Measurements from ENCODE around the gene FAM89A. TPM values are rescaled to one million over a fixed set of nuclear protein-coding genes. Genes with fewer than 3 reads are reported as not detected.

The FAM89A gene
- total RNA-seq, 1 experiment from 2014 or later, result 23.6 TPM

DNA sequence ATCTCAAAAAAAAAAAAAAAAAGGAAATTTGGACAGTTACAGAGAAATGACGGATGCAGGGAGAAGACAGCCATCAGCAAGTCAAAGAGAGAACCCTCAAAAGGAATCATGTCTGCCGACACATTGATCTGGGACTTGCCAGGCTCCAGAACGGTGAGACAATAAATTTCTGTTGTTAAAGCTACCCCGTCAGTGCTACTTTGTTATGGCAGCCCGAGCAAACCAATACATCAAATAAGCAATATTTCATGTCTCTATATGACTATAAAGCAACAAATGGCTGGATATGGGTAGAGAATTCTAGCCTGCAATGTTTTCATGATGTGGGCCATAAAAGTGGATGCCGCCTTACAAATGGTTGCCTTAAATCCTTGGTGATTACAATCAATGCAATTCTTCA is 23.3 kb upstream of the FAM89A start:
- H3K27me3 ChIP-seq (ENCODE audit: insufficient read depth, low read length), result no peaks in the 10 kb centered on the region
- no peak overlapping the region for H3K4me3 ChIP-seq (replicated peaks in 1 of 2; ENCODE audit: low read depth in 1 of 2, low read length in 2 of 2)
- no peaks in the 10 kb centered on the region for H3K9me3 ChIP-seq (ENCODE audit: control insufficient read depth in 1 of 2, insufficient read depth in 1 of 2, low read depth in 1 of 2, low read length in 2 of 2)
- DNase-seq (ENCODE audit: low read depth, low spot score) (no peak), ATAC-seq (no peak)
- peak overlapping the region; percentile 13; the same call in 1 of the 2 replicates for H3K4me2 ChIP-seq (ENCODE audit: low read length)
- no peak overlapping the region for H2AFZ ChIP-seq (ENCODE audit: low read depth, low read length, poor library complexity, severe bottlenecking)
- no peaks in the 10 kb centered on the region for H4K20me1 ChIP-seq (ENCODE audit: insufficient read depth)
- no peaks in the 10 kb centered on the region for H3K9me2 ChIP-seq (ENCODE audit: insufficient read depth)
- ChIA-PET POLR2A (no interaction called here), RAD21 (ENCODE audit: low non-redundant PET in 1 of 2, low total read pairs in 2 of 2, uncharacterized antibody in 2 of 2, unreplicated experiment in 2 of 2) (no interaction called here), CTCF (no interaction called here)
- no peaks in the 10 kb centered on the region for H3K36me3 ChIP-seq (ENCODE audit: control insufficient read depth in 1 of 2, insufficient read depth in 2 of 2, low read length in 2 of 2)
- no peak overlapping the region for H3K9ac ChIP-seq (ENCODE audit: low read length)
- TF ChIP-seq JUND (IDR thresholded peaks at IDR 0.05) (no peak), CEBPB (IDR thresholded peaks at IDR 0.05; ENCODE audit: low read depth) (no peak), SRF (IDR thresholded peaks at IDR 0.05; ENCODE audit: low read depth) (no peak), POLR2AphosphoS5 (IDR thresholded peaks at IDR 0.05; ENCODE audit: low read depth, low read length) (no peak), TCF7L2 (IDR thresholded peaks at IDR 0.05; ENCODE audit: borderline replicate concordance, extremely low read depth, insufficient read depth, insufficient read length) (no peak), YY1 (IDR thresholded peaks at IDR 0.05; ENCODE audit: extremely low read depth, insufficient replicate concordance, low read depth, low read length) (no peak), ELF1 (IDR thresholded peaks at IDR 0.05; ENCODE audit: borderline replicate concordance, low read depth) (no peak), EZH2phosphoT487 (IDR thresholded peaks at IDR 0.05; ENCODE audit: borderline replicate concordance) (no peak)
- TF ChIP-seq, protein P1, sequence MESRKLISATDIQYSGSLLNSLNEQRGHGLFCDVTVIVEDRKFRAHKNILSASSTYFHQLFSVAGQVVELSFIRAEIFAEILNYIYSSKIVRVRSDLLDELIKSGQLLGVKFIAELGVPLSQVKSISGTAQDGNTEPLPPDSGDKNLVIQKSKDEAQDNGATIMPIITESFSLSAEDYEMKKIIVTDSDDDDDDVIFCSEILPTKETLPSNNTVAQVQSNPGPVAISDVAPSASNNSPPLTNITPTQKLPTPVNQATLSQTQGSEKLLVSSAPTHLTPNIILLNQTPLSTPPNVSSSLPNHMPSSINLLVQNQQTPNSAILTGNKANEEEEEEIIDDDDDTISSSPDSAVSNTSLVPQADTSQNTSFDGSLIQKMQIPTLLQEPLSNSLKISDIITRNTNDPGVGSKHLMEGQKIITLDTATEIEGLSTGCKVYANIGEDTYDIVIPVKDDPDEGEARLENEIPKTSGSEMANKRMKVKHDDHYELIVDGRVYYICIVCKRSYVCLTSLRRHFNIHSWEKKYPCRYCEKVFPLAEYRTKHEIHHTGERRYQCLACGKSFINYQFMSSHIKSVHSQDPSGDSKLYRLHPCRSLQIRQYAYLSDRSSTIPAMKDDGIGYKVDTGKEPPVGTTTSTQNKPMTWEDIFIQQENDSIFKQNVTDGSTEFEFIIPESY (IDR thresholded peaks at IDR 0.05; ENCODE audit: extremely low read depth, insufficient replicate concordance, low read length), result no peak
- H3K27ac ChIP-seq (ENCODE audit: low read depth, low read length), result no peak overlapping the region
- H3K79me2 ChIP-seq (ENCODE audit: insufficient read depth, low read length), result no peaks in the 10 kb centered on the region
- intact Hi-C loops (cut with micrococcal nuclease), result no loop called here
- no TSS peak for BruUV-seq (replicated peaks)
- peaks cover 9 to 37% of the 10 kb centered on the region in 2 experiments; a peak in 3 of 4 replicates for H3K4me1 ChIP-seq (ENCODE audit: control insufficient read depth in 1 of 2, insufficient read depth in 2 of 2, low read length in 2 of 2)

Data from HCT116 (cell line).